ENCODE measurements around the gene DSG3. TPM values are rescaled to one million over a fixed set of nuclear protein-coding genes. Genes with fewer than 3 reads are reported as not detected.
A peak's percentile ranks its signal among the peaks of the same experiment; 100 is the strongest.

The DSG3 gene
- polyA plus RNA-seq, 1 donor (not counting 4 experiments of a cell fraction or from before 2014, with no cell fraction given), result 259 TPM

GRCh38 chr18:31430554-31430953, 17.0 kb upstream of the DSG3 start:
- no peaks in the 10 kb centered on the region for H3K36me3 ChIP-seq (ENCODE audit: control insufficient read depth in 2 of 2, extremely low read depth in 1 of 2, insufficient read depth in 2 of 2, low read length in 2 of 2)
- no peak overlapping the region for H3K9ac ChIP-seq (ENCODE audit: control insufficient read depth, extremely low read depth, insufficient read depth, low read length)
- TF ChIP-seq, protein P1, sequence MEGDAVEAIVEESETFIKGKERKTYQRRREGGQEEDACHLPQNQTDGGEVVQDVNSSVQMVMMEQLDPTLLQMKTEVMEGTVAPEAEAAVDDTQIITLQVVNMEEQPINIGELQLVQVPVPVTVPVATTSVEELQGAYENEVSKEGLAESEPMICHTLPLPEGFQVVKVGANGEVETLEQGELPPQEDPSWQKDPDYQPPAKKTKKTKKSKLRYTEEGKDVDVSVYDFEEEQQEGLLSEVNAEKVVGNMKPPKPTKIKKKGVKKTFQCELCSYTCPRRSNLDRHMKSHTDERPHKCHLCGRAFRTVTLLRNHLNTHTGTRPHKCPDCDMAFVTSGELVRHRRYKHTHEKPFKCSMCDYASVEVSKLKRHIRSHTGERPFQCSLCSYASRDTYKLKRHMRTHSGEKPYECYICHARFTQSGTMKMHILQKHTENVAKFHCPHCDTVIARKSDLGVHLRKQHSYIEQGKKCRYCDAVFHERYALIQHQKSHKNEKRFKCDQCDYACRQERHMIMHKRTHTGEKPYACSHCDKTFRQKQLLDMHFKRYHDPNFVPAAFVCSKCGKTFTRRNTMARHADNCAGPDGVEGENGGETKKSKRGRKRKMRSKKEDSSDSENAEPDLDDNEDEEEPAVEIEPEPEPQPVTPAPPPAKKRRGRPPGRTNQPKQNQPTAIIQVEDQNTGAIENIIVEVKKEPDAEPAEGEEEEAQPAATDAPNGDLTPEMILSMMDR (optimal IDR thresholded peaks at IDR 0.05 in 1 of 3, IDR thresholded peaks at IDR 0.05 in 1 of 3, conservative IDR thresholded peaks at IDR 0.05 in 1 of 3; ENCODE audit: extremely low read depth in 1 of 3, insufficient read depth in 2 of 3, low read length in 3 of 3), result no peak
- no peak for TF ChIP-seq EZH2 (IDR thresholded peaks at IDR 0.05; ENCODE audit: low read length)
- no peaks in the 10 kb centered on the region for H3K79me2 ChIP-seq (ENCODE audit: control insufficient read depth, insufficient read depth, low read length)
- peak; percentile 9 for FAIRE-seq
- no peaks in the 10 kb centered on the region for H3K9me3 ChIP-seq (ENCODE audit: control insufficient read depth, low read depth, low read length)
- peak overlapping the region; percentile 90 for H2AFZ ChIP-seq (ENCODE audit: control insufficient read depth, low read length)
- peaks cover 49% of the 10 kb centered on the region for H3K4me1 ChIP-seq (ENCODE audit: control insufficient read depth, extremely low read depth, insufficient read depth, low read length)
- dilution Hi-C loops (cut with MboI; ENCODE audit: extremely low pct_ligation_motif_present, low sequenced_read_pairs), result no loop called here
- no peaks in the 10 kb centered on the region for H4K20me1 ChIP-seq (ENCODE audit: control insufficient read depth, extremely low read depth, insufficient read depth, low read length)
- no peak overlapping the region for H3K4me3 ChIP-seq (ENCODE audit: control insufficient read depth in 2 of 3, extremely low read depth in 1 of 3, insufficient read depth in 2 of 3, low read depth in 1 of 3, low read length in 3 of 3)
- H3K9me1 ChIP-seq (ENCODE audit: control insufficient read depth, extremely low read depth, insufficient read depth, low read length), result no peaks in the 10 kb centered on the region
- no peak for DNase-seq (ENCODE audit: low read depth, low spot score)
- peak overlapping the region; percentile 79 for H3K27ac ChIP-seq (ENCODE audit: control insufficient read depth, insufficient read depth, low read length)
- H3K4me2 ChIP-seq (ENCODE audit: control insufficient read depth, extremely low read depth, insufficient read depth, low read depth, low read length), result no peak overlapping the region
- no peaks in the 10 kb centered on the region for H3K27me3 ChIP-seq (ENCODE audit: control insufficient read depth, extremely low read depth, insufficient read depth, low read length)

DNA sequence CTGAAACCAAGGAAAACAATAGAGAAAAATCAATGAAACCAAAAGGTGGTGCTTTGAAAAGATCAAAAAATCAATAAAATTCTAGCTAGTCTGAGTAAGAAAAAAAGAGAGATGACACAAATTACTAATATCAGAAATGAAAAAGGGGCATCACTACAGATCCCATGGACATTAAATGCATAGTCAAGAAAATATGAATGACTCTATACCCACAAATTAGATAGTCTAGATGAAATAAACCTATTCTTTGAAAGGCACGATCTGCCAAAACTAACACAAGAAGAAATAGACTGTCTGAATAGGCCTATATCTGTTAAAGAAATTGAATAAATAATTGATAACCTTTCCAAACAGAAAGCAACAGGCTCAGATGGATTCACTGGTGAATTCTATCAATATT, 15.2 kb upstream of the DSG3 start:
- H3K9ac ChIP-seq (ENCODE audit: control insufficient read depth, extremely low read depth, insufficient read depth, low read length), result no peak overlapping the region
- FAIRE-seq, result no peak
- H3K9me3 ChIP-seq (ENCODE audit: control insufficient read depth, low read depth, low read length), result no peaks in the 10 kb centered on the region
- dilution Hi-C loops (cut with MboI; ENCODE audit: extremely low pct_ligation_motif_present, low sequenced_read_pairs), result no loop called here
- H2AFZ ChIP-seq (ENCODE audit: control insufficient read depth, low read length), result no peak overlapping the region
- no peaks in the 10 kb centered on the region for H3K36me3 ChIP-seq (ENCODE audit: control insufficient read depth in 2 of 2, extremely low read depth in 1 of 2, insufficient read depth in 2 of 2, low read length in 2 of 2)
- no peak overlapping the region for H3K27ac ChIP-seq (ENCODE audit: control insufficient read depth, insufficient read depth, low read length)
- no peak overlapping the region for H3K4me2 ChIP-seq (ENCODE audit: control insufficient read depth, extremely low read depth, insufficient read depth, low read depth, low read length)
- no peaks in the 10 kb centered on the region for H4K20me1 ChIP-seq (ENCODE audit: control insufficient read depth, extremely low read depth, insufficient read depth, low read length)
- H3K4me1 ChIP-seq (ENCODE audit: control insufficient read depth, extremely low read depth, insufficient read depth, low read length), result peaks cover 31% of the 10 kb centered on the region
- H3K79me2 ChIP-seq (ENCODE audit: control insufficient read depth, insufficient read depth, low read length), result no peaks in the 10 kb centered on the region
- no peaks in the 10 kb centered on the region for H3K9me1 ChIP-seq (ENCODE audit: control insufficient read depth, extremely low read depth, insufficient read depth, low read length)
- H3K4me3 ChIP-seq (ENCODE audit: control insufficient read depth in 2 of 3, extremely low read depth in 1 of 3, insufficient read depth in 2 of 3, low read depth in 1 of 3, low read length in 3 of 3), result no peak overlapping the region
- H3K27me3 ChIP-seq (ENCODE audit: control insufficient read depth, extremely low read depth, insufficient read depth, low read length), result no peaks in the 10 kb centered on the region
- DNase-seq (ENCODE audit: low read depth, low spot score), result no peak
- TF ChIP-seq, protein P1 (optimal IDR thresholded peaks at IDR 0.05 in 1 of 3, IDR thresholded peaks at IDR 0.05 in 1 of 3, conservative IDR thresholded peaks at IDR 0.05 in 1 of 3; ENCODE audit: extremely low read depth in 1 of 3, insufficient read depth in 2 of 3, low read length in 3 of 3), result no peak
- TF ChIP-seq EZH2 (IDR thresholded peaks at IDR 0.05; ENCODE audit: low read length), result no peak
